Upper lobe of right lung (tissue), 1 donor: ENCODE measurements around the gene ERC2. TPM values are rescaled to one million over a fixed set of nuclear protein-coding genes. Genes with fewer than 3 reads are reported as not detected.
"Not testable (repeated sequence)": the region's sequence is repeated elsewhere in the genome, so short reads cannot be mapped to it uniquely, and the experiment has no call there.

Experiments used
- ATAC-seq: fragments of 200-7000 bp; cut with Tn5 transposase; one replicate; pipeline ENCODE4 v1.9.1; 2020; ENCODE audit warnings: mild to moderate bottlenecking, moderate library complexity
- DNase-seq: peaks from one replicate; pipeline ENCODE4 v3.0.0-alpha.2; 2020
- H3K27ac ChIP-seq: fragments of 200-600 bp; one replicate; pipeline ENCODE4 v1.8.0; 2022
- H3K27me3 ChIP-seq: fragments of 200-600 bp; one replicate; pipeline ENCODE4 v1.8.0; 2022; ENCODE audit warnings: mild to moderate bottlenecking
- H3K36me3 ChIP-seq: fragments of 200-600 bp; one replicate; pipeline ENCODE4 v1.8.0; 2022
- H3K4me1 ChIP-seq: fragments of 200-600 bp; one replicate; pipeline ENCODE4 v1.8.0; 2022
- H3K4me3 ChIP-seq: fragments of 200-600 bp; one replicate; pipeline ENCODE4 v1.8.0; 2022; ENCODE audit warnings: mild to moderate bottlenecking
- H3K9me3 ChIP-seq: fragments of 200-600 bp; one replicate; pipeline ENCODE4 v1.8.0; 2022
- CTCF ChIP-seq: fragments of 200-600 bp; IDR thresholded peaks from one replicate; pipeline ENCODE4 v1.8.0; 2022; ENCODE audit warnings: antibody characterized with exemption
- intact Hi-C: fragments of 100-400 bp; cut with DNase I; formaldehyde crosslinking; loops from one replicate; pipeline ENCODE4 v1.11.0; 2022
- total RNA-seq: library from RNA; stranded (reverse); fragmentation: NEBNext Ultra II Directional; extraction: Animal tissue kit (Norgen Biotek cat#: 25700); gene quantifications from one replicate; pipeline ENCODE4 v1.2.1, GENCODE V29; 2021
- donor health status: DM: no; HTN: yes; CAD: no; lungs with severe emphysema.

Gene ERC2
- total RNA-seq, 1 donor from 2014 or later, result 1.4 TPM

- Histone ChIP-seq H3K27me3 (no peaks in the 10 kb centered on the region), H3K27ac (no peak overlapping the region), H3K36me3 (no peaks in the 10 kb centered on the region), H3K9me3 (no peaks in the 10 kb centered on the region), H3K4me3 (no peak overlapping the region), H3K4me1 (no peaks in the 10 kb centered on the region)
- no peak for DNase-seq
- no peak for TF ChIP-seq CTCF
- ATAC-seq, result no peak
- intact Hi-C loops, result no loop called here
Observed at GRCh38 chr3:56275120-56275519, 193.1 kb downstream of the ERC2 start.

- no peak for DNase-seq
- intact Hi-C loops, result no loop called here
- Histone ChIP-seq H3K36me3 (no peaks in the 10 kb centered on the region), H3K4me3 (no peak overlapping the region), H3K27me3 (no peaks in the 10 kb centered on the region), H3K9me3 (no peaks in the 10 kb centered on the region), H3K27ac (no peak overlapping the region), H3K4me1 (no peaks in the 10 kb centered on the region)
- no peak for ATAC-seq
- TF ChIP-seq CTCF, result no peak
Observed at GRCh38 chr3:56269755-56270535, 198.3 kb downstream of the ERC2 start.

- no peak for TF ChIP-seq CTCF
- ATAC-seq, result no peak
- Histone ChIP-seq H3K27me3 (no peaks in the 10 kb centered on the region), H3K4me3 (no peak overlapping the region), H3K36me3 (no peaks in the 10 kb centered on the region), H3K9me3 (no peaks in the 10 kb centered on the region), H3K27ac (no peak overlapping the region), H3K4me1 (no peaks in the 10 kb centered on the region)
- intact Hi-C loops, result no loop called here
- DNase-seq, result no peak
Observed at GRCh38 chr3:56268616-56269383, 199.5 kb downstream of the ERC2 start.

GRCh38 chr3:56261852-56262251, 206.4 kb downstream of the ERC2 start:
- H3K36me3 ChIP-seq, H3K4me1 ChIP-seq, H3K9me3 ChIP-seq, intact Hi-C loops, H3K27ac ChIP-seq, H3K4me3 ChIP-seq, DNase-seq, H3K27me3 ChIP-seq, ATAC-seq: not testable (repeated sequence)

- TF ChIP-seq CTCF, result no peak
- intact Hi-C loops, result no loop called here
- Histone ChIP-seq H3K4me1 (no peaks in the 10 kb centered on the region), H3K27me3 (no peaks in the 10 kb centered on the region), H3K36me3 (no peaks in the 10 kb centered on the region), H3K4me3 (no peak overlapping the region), H3K27ac (no peak overlapping the region), H3K9me3 (no peaks in the 10 kb centered on the region)
- DNase-seq, result no peak
- no peak for ATAC-seq
Observed at GRCh38 chr3:56260262-56260661, 208.0 kb downstream of the ERC2 start.

GRCh38 chr3:56257826-56258225, 210.4 kb downstream of the ERC2 start:
- H3K4me3 ChIP-seq, result no peak overlapping the region
- H3K9me3 ChIP-seq, result no peaks in the 10 kb centered on the region
- DNase-seq (no peak), ATAC-seq (no peak)
- H3K36me3 ChIP-seq, result no peaks in the 10 kb centered on the region
- TF ChIP-seq CTCF, result no peak
- intact Hi-C loops, result no loop called here
- no peak overlapping the region for H3K27ac ChIP-seq
- H3K27me3 ChIP-seq, result no peaks in the 10 kb centered on the region
- no peaks in the 10 kb centered on the region for H3K4me1 ChIP-seq
